Panc1 (cell line): Measurements from ENCODE around the gene PPBP. TPM values are rescaled to one million over a fixed set of nuclear protein-coding genes. Genes with fewer than 3 reads are reported as not detected.

Experiments used
- ATAC-seq: fragments of 200-7000 bp; cut with Tn5 transposase; 2 replicates; pipeline ENCODE4 v1.9.1; 2020; ENCODE audit warnings: mild to moderate bottlenecking, moderate library complexity
- BruUV-seq: library from RNA; stranded (reverse); fragments of 400-500 nt; replicated peaks from 2 replicates; lab custom pipeline; 2021; lab: Mats Ljungman, UMichigan
- CTCF ChIA-PET: fragments of 300-600 bp; sonication (Branson Sonifier 250); formaldehyde crosslinking; loops from one replicate; lab custom pipeline; 2022; ENCODE audit warnings: antibody characterized with exemption; lab: Charles Lee
- POLR2A ChIA-PET: fragments of 300-600 bp; sonication (Branson Sonifier 250); formaldehyde crosslinking; loops from one replicate; lab custom pipeline; 2022; ENCODE audit warnings: antibody characterized with exemption; lab: Charles Lee
- DNase-seq: peaks from one replicate; pipeline ENCODE4 v3.0.0-alpha.2; 2010; ENCODE audit warnings: low read depth, low spot score
- H3K27ac ChIP-seq: 2 replicates; pipeline ENCODE4 v1.5.1; 2011; ENCODE audit warnings: mild to moderate bottlenecking, low read length, inconsistent platforms
- H3K27me3 ChIP-seq: fragments of 200-500 bp; sonication (Bioruptor generic); 2 replicates; pipeline ENCODE4 v1.6.0; 2014; ENCODE audit warnings: low read length, inconsistent platforms; ENCODE audit not compliant: control insufficient read depth, insufficient read depth
- H3K36me3 ChIP-seq: fragments of 200-500 bp; sonication (Bioruptor generic); 2 replicates; pipeline ENCODE4 v1.5.1; 2014; ENCODE audit warnings: inconsistent platforms, mild to moderate bottlenecking, low read length, moderate library complexity; ENCODE audit not compliant: control insufficient read depth, insufficient read depth
- H3K4me1 ChIP-seq: 2 replicates; pipeline ENCODE4 v1.5.1; 2011; ENCODE audit warnings: inconsistent platforms, mild to moderate bottlenecking, low read length, moderate library complexity; ENCODE audit not compliant: control insufficient read depth, insufficient read depth
- H3K4me3 ChIP-seq, 2 experiments: 2 replicates each; pipeline ENCODE4 v1.5.1; 2011 to 2012; ENCODE audit warnings: low read depth in 2 of 2, low read length in 2 of 2, mild to moderate bottlenecking in 2 of 2, inconsistent platforms in 1 of 2, moderate library complexity in 1 of 2
- H3K9me3 ChIP-seq: fragments of 200-500 bp; sonication (Bioruptor generic); 2 replicates; pipeline ENCODE4 v1.5.1; 2014; ENCODE audit warnings: low read depth, mild to moderate bottlenecking, inconsistent platforms, low read length, moderate library complexity; ENCODE audit not compliant: control insufficient read depth, insufficient read depth
- CTCF ChIP-seq: fragments of 450-650 bp; IDR thresholded peaks from 2 replicates; pipeline ENCODE4 v1.5.1; 2017; ENCODE audit warnings: mild to moderate bottlenecking
- POLR2AphosphoS5 ChIP-seq: IDR thresholded peaks from 2 replicates; pipeline ENCODE4 v1.6.1; 2012; ENCODE audit warnings: mild to moderate bottlenecking, low read depth, low read length, moderate library complexity
- REST ChIP-seq, 2 experiments: IDR thresholded peaks; 2 replicates each; pipeline ENCODE4 v1.6.1; 2011 to 2012; ENCODE audit warnings: low read depth in 2 of 2, control low read depth in 1 of 2, low read length in 1 of 2, mild to moderate bottlenecking in 1 of 2, moderate library complexity in 1 of 2; ENCODE audit not compliant: insufficient read depth in 1 of 2
- SIN3A ChIP-seq: IDR thresholded peaks from 2 replicates; pipeline ENCODE4 v1.6.1; 2012; ENCODE audit warnings: low read depth, mild to moderate bottlenecking, low read length, moderate library complexity, borderline replicate concordance; ENCODE audit not compliant: insufficient read depth
- TCF7L2 ChIP-seq: IDR thresholded peaks from 2 replicates; pipeline ENCODE4 v1.6.1; 2011; ENCODE audit warnings: mild to moderate bottlenecking, low read depth, low read length, inconsistent platforms
- in situ Hi-C: cut with HindIII; loops from 2 replicates; pipeline ENCODE4 v1.10.0; 2016; ENCODE audit warnings: low sequenced_read_pairs, low pct_unique_long_range_greater_than_20kb
- intact Hi-C: fragments of 100-400 bp; cut with micrococcal nuclease; formaldehyde crosslinking; loops from one replicate; pipeline ENCODE4 v1.10.0; 2022; ENCODE audit not compliant: unreplicated experiment
- total RNA-seq: library from RNA; stranded (reverse); gene quantifications from one replicate; pipeline ENCODE4 v1.2.1, GENCODE V29; 2021; ENCODE audit not compliant: unreplicated experiment

Gene PPBP
- total RNA-seq, 1 experiment from 2014 or later: not detected

GRCh38 chr4:74006009-74006476 lies 18.1 kb upstream of the PPBP start:
- intact Hi-C loops: no loop called here

GRCh38 chr4:74005528-74005927 lies 17.5 kb upstream of the PPBP start:
- intact Hi-C loops: no loop called here
- TF ChIP-seq REST (IDR thresholded peaks at IDR 0.05; ENCODE audit: insufficient read depth in 1 of 2, low read depth in 2 of 2, low read length in 1 of 2): no peak
- ATAC-seq (no peak), DNase-seq (no peak)
- in situ Hi-C loops: no loop called here
- no peaks in the 10 kb centered on the region for H3K4me1 ChIP-seq
- BruUV-seq: no TSS peak
- H3K4me3 ChIP-seq: no peak overlapping the region
- H3K36me3 ChIP-seq: no peaks in the 10 kb centered on the region
- ChIA-PET POLR2A (no interaction called here), CTCF (no interaction called here)
- no peak overlapping the region for H3K27ac ChIP-seq
- H3K9me3 ChIP-seq: no peaks in the 10 kb centered on the region
- no peaks in the 10 kb centered on the region for H3K27me3 ChIP-seq

More at GRCh38 chr4:74006009-74006476, 18.1 kb upstream of the PPBP start:
- TF ChIP-seq TCF7L2 (no peak), SIN3A (no peak), POLR2AphosphoS5 (no peak), CTCF (no peak), REST (IDR thresholded peaks at IDR 0.05; ENCODE audit: insufficient read depth in 1 of 2, low read depth in 2 of 2, low read length in 1 of 2) (no peak)
- Histone ChIP-seq H3K36me3 (no peaks in the 10 kb centered on the region), H3K27me3 (no peaks in the 10 kb centered on the region), H3K4me1 (no peaks in the 10 kb centered on the region), H3K27ac (no peak overlapping the region), H3K9me3 (no peaks in the 10 kb centered on the region), H3K4me3 (no peak overlapping the region)
- no TSS peak for BruUV-seq
- no peak for DNase-seq
- CTCF ChIA-PET: no interaction called here
- ATAC-seq: no peak
- POLR2A ChIA-PET: no interaction called here
- in situ Hi-C loops: no loop called here
